Fibroblast of pulmonary artery (primary cell): ENCODE measurements around the gene HMGXB3.

Experiments
- DNase-seq: peaks from one replicate; pipeline ENCODE4 v3.0.0-alpha.2; 2010; ENCODE audit warnings: low read depth
- H3K4me3 ChIP-seq: replicated peaks from 2 replicates; pipeline ENCODE4 v1.5.1; 2011; ENCODE audit warnings: low read depth, mild to moderate bottlenecking, control low read depth, low read length, moderate library complexity
- CTCF ChIP-seq: IDR thresholded peaks from 2 replicates; pipeline ENCODE4 v1.5.1; 2011; ENCODE audit warnings: mild to moderate bottlenecking, control low read depth, low read length, inconsistent platforms; ENCODE audit errors: missing control alignments

Gene HMGXB3

GRCh38 chr5:150020249-150020648 lies 19.7 kb downstream of the HMGXB3 start:
- no peak for TF ChIP-seq CTCF
- DNase-seq: no peak
- no peak overlapping the region for H3K4me3 ChIP-seq

GRCh38 chr5:150021491-150022157 lies 21.1 kb downstream of the HMGXB3 start:
- peak; percentile 73 for DNase-seq
- TF ChIP-seq CTCF: no peak
- no peak overlapping the region for H3K4me3 ChIP-seq

GRCh38 chr5:150022158-150022531 lies 21.6 kb downstream of the HMGXB3 start:
- DNase-seq: peak; percentile 96
- no peak overlapping the region for H3K4me3 ChIP-seq
- no peak for TF ChIP-seq CTCF

- H3K4me3 ChIP-seq: no peak overlapping the region
- no peak for DNase-seq
- TF ChIP-seq CTCF: no peak
Measured at GRCh38 chr5:150022681-150023080, 22.1 kb downstream of the HMGXB3 start.

GRCh38 chr5:150023136-150023535 lies 22.6 kb downstream of the HMGXB3 start:
- no peak overlapping the region for H3K4me3 ChIP-seq
- DNase-seq: no peak
- TF ChIP-seq CTCF: no peak

GRCh38 chr5:150024346-150024984 lies 23.9 kb downstream of the HMGXB3 start:
- H3K4me3 ChIP-seq: no peak overlapping the region
- DNase-seq: no peak
- TF ChIP-seq CTCF: no peak
